ENCODE results near the gene AUTS2. TPM values are rescaled to one million over a fixed set of nuclear protein-coding genes. Genes with fewer than 3 reads are reported as not detected.
A peak's percentile ranks its signal among the peaks of the same experiment; 100 is the strongest.

The AUTS2 gene
- polyA plus RNA-seq, 5 donors, result 85.0 to 114 (median 97.6) TPM

DNA sequence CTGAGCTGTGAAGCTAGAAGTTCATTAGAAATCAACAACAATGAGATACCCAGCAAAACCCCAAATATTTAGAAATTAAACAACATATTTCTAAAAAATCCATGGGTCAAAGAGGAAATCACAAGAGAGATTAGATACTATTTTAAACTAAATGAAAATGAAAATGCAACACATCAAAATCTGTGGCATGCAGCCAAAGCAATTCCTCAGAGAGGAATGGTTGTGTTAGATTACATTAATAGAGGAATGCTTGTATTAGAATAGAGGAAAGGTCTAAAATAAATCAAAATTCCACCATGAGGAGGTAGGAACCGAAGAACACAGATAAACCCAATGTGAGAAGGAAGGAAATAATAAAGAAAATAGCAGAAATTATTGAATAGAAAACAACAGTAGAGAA lies 891.5 kb downstream of the AUTS2 start:
- DNase-seq, result no peak

- peak; percentile 69 to 70 for DNase-seq
Observed at GRCh38 chr7:70492625-70493024, 894.4 kb downstream of the AUTS2 start.

GRCh38 chr7:70494225-70495032 lies 896.2 kb downstream of the AUTS2 start:
- no peak for DNase-seq

GRCh38 chr7:70495033-70495376 lies 896.7 kb downstream of the AUTS2 start:
- no peak for DNase-seq

DNA sequence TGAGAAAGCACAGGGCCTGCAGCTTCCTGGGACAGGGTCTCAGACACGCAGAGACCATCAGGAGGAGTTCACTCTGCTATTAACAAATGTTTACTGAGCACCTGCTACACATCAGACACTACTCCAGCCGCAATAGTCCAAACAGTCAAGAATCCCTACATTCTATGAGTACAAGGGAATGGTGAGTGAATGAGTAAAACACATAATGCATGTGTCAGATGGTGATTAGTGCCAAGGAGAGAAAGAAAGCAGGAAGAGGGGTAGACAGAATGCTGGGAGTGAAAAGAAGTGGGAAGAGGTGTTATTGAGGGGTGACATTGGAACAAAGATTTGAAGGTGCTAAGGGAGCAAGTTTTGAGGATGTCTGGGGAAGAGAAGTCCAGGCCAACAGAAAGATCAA lies 899.5 kb downstream of the AUTS2 start:
- no peak for DNase-seq

GRCh38 chr7:70498232-70498992 lies 900.1 kb downstream of the AUTS2 start:
- DNase-seq, result no peak

- DNase-seq, result no peak
Observed at GRCh38 chr7:70500261-70500660, 902.0 kb downstream of the AUTS2 start.

DNA sequence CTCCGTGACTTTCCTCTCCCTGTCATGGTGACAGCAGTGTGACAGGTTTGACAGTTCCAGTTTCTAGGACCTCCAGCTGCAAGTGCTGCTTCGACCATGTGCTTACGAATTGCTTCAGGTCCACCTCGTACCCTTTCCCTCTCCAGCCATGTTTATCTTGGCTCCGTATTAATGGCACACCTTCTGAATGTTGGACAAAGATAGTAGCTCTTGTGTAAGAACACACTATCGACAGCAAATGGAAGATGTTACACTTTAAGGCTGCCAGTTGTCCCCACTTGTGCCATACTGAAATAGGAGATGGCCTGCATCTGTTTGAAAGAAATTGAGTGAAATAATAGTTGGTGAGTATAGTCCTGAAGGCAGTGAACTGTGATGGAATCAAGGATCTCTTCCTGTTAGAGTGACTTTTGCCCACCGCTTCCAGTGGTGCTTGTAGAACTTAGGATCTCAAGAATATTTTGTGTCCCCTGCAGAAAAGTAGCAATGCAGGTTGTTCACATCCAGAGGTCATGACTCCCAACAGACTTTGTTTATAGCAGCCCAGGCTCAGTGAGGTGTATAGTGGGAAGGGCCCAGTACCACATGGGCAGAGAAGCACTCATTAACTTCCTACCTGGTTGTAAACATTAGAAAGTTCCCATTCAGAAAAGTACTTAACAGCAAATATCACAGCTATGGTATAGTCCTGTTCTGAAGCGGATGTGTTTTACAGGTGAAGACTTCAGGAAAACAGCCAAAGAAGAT lies 904.0 kb downstream of the AUTS2 start:
- DNase-seq, result no peak

DNA sequence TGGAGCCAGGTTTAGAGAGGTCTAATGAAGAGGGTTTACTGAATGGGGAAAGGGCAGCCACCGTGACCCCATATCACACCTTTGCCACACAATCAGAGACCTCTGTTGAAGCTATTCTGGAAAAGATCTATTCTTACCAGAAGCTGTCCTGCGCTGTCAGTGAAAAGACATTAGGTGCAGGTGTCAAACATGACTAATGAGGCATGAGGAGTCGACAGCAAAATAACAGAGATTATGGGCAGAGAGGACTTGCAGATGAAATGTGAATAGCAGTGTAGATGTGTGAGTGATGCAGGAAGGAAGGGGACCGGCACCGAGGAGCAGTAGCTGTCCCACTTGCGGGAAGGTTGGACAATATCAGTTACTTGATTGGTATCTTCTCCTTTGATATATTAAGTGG lies 906.0 kb downstream of the AUTS2 start:
- no peak for DNase-seq

DNA sequence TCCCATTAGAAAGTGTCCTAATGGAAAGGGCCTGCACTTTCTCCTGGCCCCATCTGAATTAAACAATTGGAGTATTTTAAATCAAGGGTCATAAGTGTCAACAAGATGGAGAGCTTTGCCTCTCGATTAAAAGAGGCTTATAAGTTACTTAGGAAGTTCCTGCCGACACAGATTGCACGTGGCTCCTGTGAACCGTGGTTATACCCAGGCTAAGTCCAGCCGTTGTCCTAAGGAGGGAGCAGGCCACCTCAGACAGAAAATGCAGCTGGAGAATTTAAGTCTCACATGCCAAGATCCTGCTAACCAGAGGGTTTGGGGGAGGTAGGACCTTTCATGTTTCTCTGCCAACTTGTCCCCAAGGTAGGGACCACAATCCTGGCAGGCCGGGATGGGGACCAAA lies 907.2 kb downstream of the AUTS2 start:
- no peak for DNase-seq

DNA sequence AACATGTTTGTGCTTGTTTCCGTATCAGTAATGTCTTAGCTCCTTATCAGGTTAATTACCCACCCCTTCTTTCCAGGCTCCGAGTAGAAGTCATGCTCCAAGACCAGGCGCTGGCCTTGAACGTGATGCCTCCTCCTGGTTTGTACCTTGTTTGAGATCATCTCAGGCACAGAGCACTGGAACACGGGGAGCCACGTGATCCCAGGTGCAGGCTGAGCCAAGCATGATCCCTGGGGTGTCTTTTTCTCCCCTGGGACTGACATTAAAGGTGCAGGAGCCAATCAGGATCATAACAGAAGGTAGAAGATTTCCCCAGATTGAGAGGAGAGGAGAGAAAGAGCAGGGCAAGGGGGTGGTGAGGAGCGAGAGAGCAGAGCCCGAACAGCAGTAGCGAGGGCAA lies 907.6 kb downstream of the AUTS2 start:
- DNase-seq, result no peak

GRCh38 chr7:70506434-70506833 lies 908.2 kb downstream of the AUTS2 start:
- DNase-seq, result no peak

GRCh38 chr7:70512144-70512543 lies 913.9 kb downstream of the AUTS2 start:
- no peak for DNase-seq

DNA sequence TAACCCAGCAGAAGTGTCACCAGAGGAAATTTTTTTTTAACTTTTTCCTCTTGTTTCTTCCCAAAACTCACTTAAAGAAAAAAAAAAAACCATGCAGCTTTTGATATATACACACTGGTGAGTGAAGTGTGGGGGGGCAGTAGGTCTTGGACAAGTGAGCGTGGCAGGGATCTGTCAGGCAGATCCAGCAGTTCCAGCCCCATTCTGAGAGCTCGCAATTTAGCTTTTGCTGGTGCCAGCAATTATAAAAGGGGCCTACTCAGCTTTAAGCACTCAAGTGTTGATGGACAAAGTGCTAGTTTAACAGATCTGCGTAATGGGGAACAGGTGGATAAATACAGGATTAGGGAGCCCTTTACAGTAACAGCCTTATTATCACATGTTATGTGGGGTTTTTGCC lies 914.5 kb downstream of the AUTS2 start:
- DNase-seq, result no peak

GRCh38 chr7:70520611-70521010 lies 922.3 kb downstream of the AUTS2 start:
- DNase-seq, result no peak

- DNase-seq, result no peak
Observed at GRCh38 chr7:70523249-70523988, 925.1 kb downstream of the AUTS2 start.

GRCh38 chr7:70523989-70524351 lies 925.7 kb downstream of the AUTS2 start:
- no peak for DNase-seq

- no peak for DNase-seq
Observed at GRCh38 chr7:70525991-70526390, 927.7 kb downstream of the AUTS2 start.

DNA sequence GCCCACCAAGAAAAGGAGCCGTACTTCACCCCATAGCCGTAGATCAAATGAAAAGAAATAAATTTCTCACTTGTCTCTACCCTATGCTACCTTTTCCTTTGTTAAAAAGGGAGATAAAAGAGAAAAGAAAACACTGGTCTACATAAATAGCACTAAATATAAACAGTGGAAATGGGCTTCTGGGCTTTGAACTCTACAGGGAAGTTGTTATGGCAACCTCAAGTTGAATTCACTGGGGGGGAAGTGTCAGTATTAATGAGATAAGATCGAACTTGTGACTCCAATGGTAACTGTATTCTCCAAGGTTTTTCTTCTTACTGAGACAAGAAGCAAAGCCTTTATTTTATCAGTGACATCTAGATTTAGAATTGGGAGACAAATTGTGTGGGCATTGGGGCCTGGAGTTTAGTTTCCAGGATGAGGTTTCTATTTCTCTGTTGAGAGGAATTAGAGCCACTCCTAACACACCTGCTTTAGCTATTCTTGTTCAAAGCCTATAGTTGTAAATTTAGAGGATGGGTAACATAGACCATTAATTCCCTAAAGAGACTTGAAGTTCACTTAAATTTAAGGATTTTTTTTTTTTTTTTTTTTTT lies 929.3 kb downstream of the AUTS2 start:
- DNase-seq, result no peak

- no peak for DNase-seq
Observed at GRCh38 chr7:70529436-70529835, 931.2 kb downstream of the AUTS2 start.

- DNase-seq, result no peak
Observed at GRCh38 chr7:70529914-70530585, 931.8 kb downstream of the AUTS2 start.
